Immature natural killer cell (primary cell): ENCODE results near the gene KLHL29. TPM values are rescaled to one million over a fixed set of nuclear protein-coding genes. Genes with fewer than 3 reads are reported as not detected.

ENCODE experiments used
- DNase-seq, 3 donors: peaks; one replicate each; pipeline ENCODE4 v3.0.0; 2022; ENCODE audit warnings: mixed read lengths in 1 of 3
- H3K27ac Mint-ChIP-seq, 6 donors: one replicate each; pipeline ENCODE4 v1.8.0; 2020; ENCODE audit warnings: mixed read lengths in 6 of 6, mild to moderate bottlenecking in 5 of 6, inconsistent platforms in 4 of 6, moderate library complexity in 3 of 6
- H3K27me3 Mint-ChIP-seq, 3 donors: one replicate each; pipeline ENCODE4 v1.8.0; 2020 to 2021; ENCODE audit warnings: low read depth in 3 of 3, mild to moderate bottlenecking in 3 of 3, mixed read lengths in 3 of 3, moderate library complexity in 3 of 3, inconsistent platforms in 1 of 3
- H3K36me3 Mint-ChIP-seq, 3 donors: one replicate each; pipeline ENCODE4 v1.8.0; 2020; ENCODE audit warnings: mixed read lengths in 3 of 3, inconsistent platforms in 2 of 3, mild to moderate bottlenecking in 2 of 3
- H3K4me1 Mint-ChIP-seq, 2 donors: one replicate each; pipeline ENCODE4 v1.8.0; 2020; ENCODE audit warnings: inconsistent platforms in 2 of 2, mild to moderate bottlenecking in 2 of 2, mixed read lengths in 2 of 2, moderate library complexity in 1 of 2
- H3K4me3 Mint-ChIP-seq, 5 donors: one replicate each; pipeline ENCODE4 v1.8.0; 2020; ENCODE audit warnings: mild to moderate bottlenecking in 5 of 5, mixed read lengths in 5 of 5, inconsistent platforms in 3 of 5, moderate library complexity in 3 of 5
- H3K9me3 Mint-ChIP-seq, 6 donors: one replicate each; pipeline ENCODE4 v1.8.0; 2020; ENCODE audit warnings: mild to moderate bottlenecking in 6 of 6, mixed read lengths in 6 of 6, inconsistent platforms in 4 of 6, moderate library complexity in 3 of 6
- polyA plus RNA-seq, 3 donors: library from polyadenylated mRNA; unstranded; fragments of 300-500 nt; fragmentation: Illumina TruSeq; gene quantifications; one replicate each; pipeline ENCODE4 v1.2.3, GENCODE V29; 2021

Gene KLHL29
- polyA plus RNA-seq, 3 donors from 2014 or later, result 0.02 to 0.41 TPM; not detected in 1

DNA sequence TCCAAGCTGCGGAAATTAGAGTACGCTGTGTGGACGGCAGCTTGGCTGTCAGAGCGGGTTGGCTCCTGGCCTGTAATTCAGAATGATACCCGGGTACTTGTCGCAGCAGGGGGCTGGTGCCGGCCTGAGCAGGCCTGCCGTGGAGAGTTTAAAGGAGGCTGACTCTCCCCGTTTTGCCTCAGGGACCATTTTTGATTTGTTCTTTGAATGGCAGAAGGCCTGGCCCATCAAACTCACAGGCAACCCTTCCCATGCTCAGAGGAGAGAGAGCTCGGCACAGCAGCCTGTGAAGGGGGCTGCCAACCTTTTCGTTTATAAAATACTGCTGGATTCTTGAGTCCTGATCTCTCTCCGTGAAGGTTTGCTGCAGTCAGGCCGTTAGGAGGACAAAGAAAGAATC lies 151.3 kb downstream of the KLHL29 start:
- Mint-ChIP-seq H3K27me3 (peaks cover 0 to 3% (median 2%) of the 10 kb centered on the region in 3 donors), H3K4me3 (no peak overlapping the region), H3K27ac (no peak overlapping the region), H3K9me3 (no peaks in the 10 kb centered on the region), H3K36me3 (no peaks in the 10 kb centered on the region), H3K4me1 (peaks cover 20 to 25% of the 10 kb centered on the region in 2 donors)
- no peak for DNase-seq

DNA sequence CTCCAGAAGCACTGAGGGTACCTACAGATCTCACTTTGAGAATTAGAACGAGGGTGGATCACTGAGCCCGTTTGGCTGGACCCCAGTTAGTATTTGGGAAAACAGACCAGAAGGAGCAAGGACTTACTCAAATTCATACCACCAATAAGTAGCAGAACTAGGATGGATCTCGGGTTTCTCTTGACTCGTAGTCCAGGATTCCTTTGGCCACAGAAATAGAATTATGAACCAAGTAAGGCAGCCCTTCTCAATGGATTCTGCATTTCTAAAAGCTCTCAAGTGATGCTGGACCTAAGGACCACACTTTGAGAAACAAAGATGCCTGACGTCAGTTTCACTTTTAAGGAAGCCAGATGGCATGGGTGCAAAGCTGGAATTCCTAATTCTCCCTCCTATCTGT lies 153.0 kb downstream of the KLHL29 start:
- Mint-ChIP-seq H3K9me3 (no peaks in the 10 kb centered on the region), H3K27me3 (peaks cover 2 to 4% (median 2%) of the 10 kb centered on the region in 3 donors), H3K4me1 (peaks cover 5 to 8% of the 10 kb centered on the region in 2 donors), H3K36me3 (no peaks in the 10 kb centered on the region), H3K4me3 (no peak overlapping the region), H3K27ac (no peak overlapping the region)
- DNase-seq, result no peak

DNA sequence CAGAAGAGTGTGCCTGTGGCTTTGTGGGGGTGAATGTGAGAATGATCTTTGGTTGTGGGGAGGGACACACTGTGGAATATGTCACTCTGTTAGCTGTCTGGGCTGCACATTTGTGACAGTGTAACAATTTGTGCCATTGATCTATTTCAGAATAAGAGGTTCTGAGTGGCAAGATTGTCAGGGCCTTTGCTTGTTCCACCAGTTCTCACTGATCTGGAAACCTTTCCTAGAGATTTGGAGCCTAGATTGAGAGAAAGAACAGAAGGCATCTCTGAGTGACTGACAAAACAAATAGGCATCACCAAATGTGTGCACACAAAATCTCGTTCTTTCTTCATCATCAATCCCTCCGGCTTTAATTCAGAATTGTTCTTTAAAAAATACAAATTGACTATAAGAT lies 153.6 kb downstream of the KLHL29 start:
- no peaks in the 10 kb centered on the region for H3K36me3 Mint-ChIP-seq
- H3K27me3 Mint-ChIP-seq, result peaks cover 2 to 4% (median 2%) of the 10 kb centered on the region in 3 donors
- no peaks in the 10 kb centered on the region for H3K9me3 Mint-ChIP-seq
- H3K4me3 Mint-ChIP-seq, result no peak overlapping the region
- H3K27ac Mint-ChIP-seq, result no peak overlapping the region
- no peak for DNase-seq
- H3K4me1 Mint-ChIP-seq, result peaks cover 3 to 8% of the 10 kb centered on the region in 2 donors

DNA sequence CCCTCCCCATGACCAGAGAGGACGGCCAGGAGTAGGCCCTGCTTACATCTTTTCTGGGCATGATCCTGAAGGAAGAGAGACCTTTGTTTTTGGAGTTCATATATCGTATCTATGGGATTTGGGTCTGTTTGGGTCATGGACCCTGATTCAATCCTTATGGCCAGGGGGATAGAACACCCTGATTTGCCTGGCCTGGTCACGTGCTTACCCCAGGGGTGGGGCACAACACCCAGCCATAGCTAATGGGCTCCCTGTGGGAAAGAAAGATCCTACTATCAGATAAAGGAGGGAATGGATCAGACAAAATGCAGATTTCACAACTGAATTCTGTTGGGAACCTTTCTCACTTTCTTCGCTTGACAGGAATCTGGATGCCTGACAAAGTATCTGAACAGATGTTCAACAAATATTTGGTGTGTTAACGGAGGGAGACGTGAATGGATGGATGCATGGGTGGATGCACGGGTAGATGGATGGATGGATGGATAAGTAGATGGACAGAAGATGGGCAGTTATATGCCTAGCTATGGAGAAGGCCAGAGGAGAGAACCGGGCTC lies 155.9 kb downstream of the KLHL29 start:
- peaks cover 2 to 4% (median 3%) of the 10 kb centered on the region in 3 donors for H3K27me3 Mint-ChIP-seq
- H3K36me3 Mint-ChIP-seq, result no peaks in the 10 kb centered on the region
- peaks cover 0 to under 1% of the 10 kb centered on the region in 2 donors for H3K4me1 Mint-ChIP-seq
- no peak overlapping the region for H3K4me3 Mint-ChIP-seq
- H3K27ac Mint-ChIP-seq, result no peak overlapping the region
- H3K9me3 Mint-ChIP-seq, result no peaks in the 10 kb centered on the region
- DNase-seq, result no peak

DNA sequence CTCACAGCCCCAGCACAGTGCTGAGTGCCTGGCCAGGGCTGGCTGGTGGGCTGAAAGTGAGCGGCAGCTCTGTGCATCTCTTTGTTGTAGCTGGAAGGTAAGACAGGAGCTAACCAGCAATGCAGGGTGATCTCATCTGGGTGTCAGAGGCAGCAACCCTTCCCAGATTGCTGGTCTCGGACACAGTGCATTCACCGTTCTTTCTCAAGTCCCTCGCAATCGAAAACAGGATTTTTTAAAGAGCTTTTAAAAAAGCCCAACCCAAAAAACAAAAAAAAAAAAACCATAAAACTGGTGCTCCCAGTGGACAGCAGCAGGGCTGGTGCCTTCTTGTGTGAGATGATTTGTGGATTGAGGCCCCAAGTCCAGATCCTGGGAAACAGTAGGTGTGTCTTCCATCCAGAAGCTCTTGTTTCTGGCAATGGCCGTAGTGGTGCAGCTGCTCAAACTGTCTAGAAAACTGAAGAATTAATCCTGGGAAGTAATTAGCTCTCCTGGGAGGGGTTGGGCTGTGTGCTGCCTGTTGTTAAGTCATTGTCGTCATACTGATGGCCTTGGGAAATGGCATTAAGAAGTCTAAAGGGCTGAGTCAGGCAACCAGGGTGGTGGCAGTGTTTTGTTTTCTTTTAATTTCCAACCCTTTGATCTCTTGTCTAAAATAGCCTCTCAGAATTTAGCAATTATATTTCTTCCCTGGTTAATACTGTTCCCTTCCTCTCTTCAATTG lies 156.7 kb downstream of the KLHL29 start:
- H3K9me3 Mint-ChIP-seq, result no peaks in the 10 kb centered on the region
- no peaks in the 10 kb centered on the region for H3K4me1 Mint-ChIP-seq
- DNase-seq, result no peak
- H3K36me3 Mint-ChIP-seq, result no peaks in the 10 kb centered on the region
- no peak overlapping the region for H3K27ac Mint-ChIP-seq
- peaks cover 3 to 7% (median 3%) of the 10 kb centered on the region in 3 donors for H3K27me3 Mint-ChIP-seq
- no peak overlapping the region for H3K4me3 Mint-ChIP-seq

- Mint-ChIP-seq H3K36me3 (no peaks in the 10 kb centered on the region), H3K4me1 (no peaks in the 10 kb centered on the region), H3K4me3 (no peak overlapping the region), H3K27me3 (peaks cover 3 to 7% (median 3%) of the 10 kb centered on the region in 3 donors), H3K27ac (no peak overlapping the region), H3K9me3 (no peaks in the 10 kb centered on the region)
- DNase-seq, result no peak
Observed at GRCh38 chr2:23542230-23542789, 157.3 kb downstream of the KLHL29 start.

DNA sequence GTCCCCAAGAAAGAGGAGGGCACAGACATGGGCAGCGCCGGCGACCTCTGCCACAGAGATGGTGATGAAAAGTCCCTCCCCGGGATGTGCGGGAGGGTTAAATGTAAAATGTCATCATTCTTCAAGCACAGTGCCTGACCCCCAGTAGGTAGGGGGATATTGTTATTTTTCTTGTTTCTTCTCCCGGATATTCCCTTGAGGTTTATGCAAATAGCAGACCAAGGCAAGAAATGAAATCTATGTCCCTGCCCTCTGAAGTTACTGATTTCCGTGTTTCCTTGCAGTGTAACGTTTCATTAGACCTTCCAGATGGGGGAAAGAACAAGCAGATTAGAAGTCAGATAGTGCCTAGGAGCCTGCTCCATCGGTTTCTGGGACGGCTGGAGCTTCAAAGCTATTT lies 158.3 kb downstream of the KLHL29 start:
- Mint-ChIP-seq H3K27me3 (peaks cover 3 to 8% (median 3%) of the 10 kb centered on the region in 3 donors), H3K27ac (no peak overlapping the region), H3K36me3 (no peaks in the 10 kb centered on the region), H3K4me3 (no peak overlapping the region), H3K9me3 (no peaks in the 10 kb centered on the region), H3K4me1 (no peaks in the 10 kb centered on the region)
- no peak for DNase-seq

DNA sequence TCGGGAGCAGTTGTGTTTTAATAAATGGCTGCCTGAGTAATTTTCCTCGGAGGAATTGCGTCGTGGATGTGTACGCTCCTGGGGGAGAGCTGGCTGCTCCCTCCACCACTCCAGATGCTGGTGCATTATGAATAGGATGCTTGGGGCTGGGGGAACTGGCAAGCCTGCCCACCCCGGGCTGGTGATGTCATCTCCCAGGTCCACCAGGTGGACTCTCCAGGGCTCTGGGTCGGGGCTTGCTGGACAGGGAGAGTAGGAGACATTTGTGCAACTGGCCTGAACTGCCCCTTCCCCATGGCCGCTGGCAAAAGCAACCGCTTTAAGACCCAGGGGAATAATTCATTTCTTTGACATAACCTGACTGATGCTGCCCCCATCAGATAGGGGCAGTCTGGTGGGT lies 158.7 kb downstream of the KLHL29 start:
- Mint-ChIP-seq H3K27ac (no peak overlapping the region), H3K4me1 (no peaks in the 10 kb centered on the region), H3K9me3 (no peaks in the 10 kb centered on the region), H3K4me3 (no peak overlapping the region), H3K27me3 (peaks cover 3 to 9% (median 3%) of the 10 kb centered on the region in 3 donors), H3K36me3 (no peaks in the 10 kb centered on the region)
- DNase-seq, result no peak

- H3K4me1 Mint-ChIP-seq, result no peaks in the 10 kb centered on the region
- H3K27me3 Mint-ChIP-seq, result peaks cover 3 to 9% (median 3%) of the 10 kb centered on the region in 3 donors
- H3K9me3 Mint-ChIP-seq, result no peaks in the 10 kb centered on the region
- no peak overlapping the region for H3K4me3 Mint-ChIP-seq
- no peak for DNase-seq
- no peak overlapping the region for H3K27ac Mint-ChIP-seq
- no peaks in the 10 kb centered on the region for H3K36me3 Mint-ChIP-seq
Observed at GRCh38 chr2:23544589-23545295, 159.8 kb downstream of the KLHL29 start.

- no peaks in the 10 kb centered on the region for H3K9me3 Mint-ChIP-seq
- H3K4me1 Mint-ChIP-seq, result no peaks in the 10 kb centered on the region
- H3K4me3 Mint-ChIP-seq, result no peak overlapping the region
- peaks cover 2 to 9% (median 3%) of the 10 kb centered on the region in 3 donors for H3K27me3 Mint-ChIP-seq
- DNase-seq, result no peak
- H3K27ac Mint-ChIP-seq, result no peak overlapping the region
- no peaks in the 10 kb centered on the region for H3K36me3 Mint-ChIP-seq
Observed at GRCh38 chr2:23545396-23545795, 160.4 kb downstream of the KLHL29 start.

GRCh38 chr2:23545811-23546210 lies 160.8 kb downstream of the KLHL29 start:
- no peaks in the 10 kb centered on the region for H3K36me3 Mint-ChIP-seq
- no peak overlapping the region for H3K27ac Mint-ChIP-seq
- no peak for DNase-seq
- H3K9me3 Mint-ChIP-seq, result no peaks in the 10 kb centered on the region
- no peak overlapping the region for H3K4me3 Mint-ChIP-seq
- no peaks in the 10 kb centered on the region for H3K4me1 Mint-ChIP-seq
- peaks cover 2 to 9% (median 3%) of the 10 kb centered on the region in 3 donors for H3K27me3 Mint-ChIP-seq

- Mint-ChIP-seq H3K9me3 (no peaks in the 10 kb centered on the region), H3K27ac (no peak overlapping the region), H3K4me3 (no peak overlapping the region), H3K36me3 (no peaks in the 10 kb centered on the region), H3K4me1 (no peaks in the 10 kb centered on the region), H3K27me3 (peaks cover 3 to 8% (median 3%) of the 10 kb centered on the region in 3 donors)
- DNase-seq, result no peak
Observed at GRCh38 chr2:23546913-23547312, 161.9 kb downstream of the KLHL29 start.

GRCh38 chr2:23547725-23548124 lies 162.7 kb downstream of the KLHL29 start:
- peaks cover 2 to 4% (median 3%) of the 10 kb centered on the region in 3 donors for H3K27me3 Mint-ChIP-seq
- no peaks in the 10 kb centered on the region for H3K4me1 Mint-ChIP-seq
- H3K36me3 Mint-ChIP-seq, result no peaks in the 10 kb centered on the region
- no peak overlapping the region for H3K4me3 Mint-ChIP-seq
- no peak overlapping the region for H3K27ac Mint-ChIP-seq
- no peaks in the 10 kb centered on the region for H3K9me3 Mint-ChIP-seq
- DNase-seq, result no peak

DNA sequence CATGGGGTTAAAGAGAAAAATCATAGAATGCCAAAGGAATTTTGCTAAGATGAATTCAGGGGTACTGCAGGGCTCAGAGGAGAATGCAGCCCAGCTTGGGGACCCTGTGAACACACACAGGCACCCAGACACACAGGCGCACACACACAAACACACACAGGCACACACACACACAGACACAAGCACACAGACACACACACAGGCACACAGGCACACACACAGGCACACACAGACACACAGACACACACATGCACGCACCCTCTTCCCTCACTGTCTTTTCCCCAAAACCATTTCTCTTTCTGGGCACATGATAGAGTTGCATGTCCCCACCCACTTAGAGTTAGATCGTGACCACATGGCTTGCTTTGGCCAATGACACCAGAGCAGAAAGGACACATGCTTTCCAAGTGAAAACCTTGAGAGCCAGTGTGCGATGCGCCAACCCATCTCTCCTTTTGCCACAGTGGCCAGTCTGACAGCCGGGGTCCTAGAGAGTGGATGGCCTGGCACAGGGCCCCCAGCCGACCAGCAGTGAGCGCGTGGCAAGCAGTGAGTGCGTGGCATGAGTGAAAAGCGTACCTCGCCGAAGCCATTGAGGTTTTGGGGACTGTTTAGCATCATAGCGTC lies 163.3 kb downstream of the KLHL29 start:
- DNase-seq, result no peak
- H3K4me3 Mint-ChIP-seq, result no peak overlapping the region
- no peaks in the 10 kb centered on the region for H3K36me3 Mint-ChIP-seq
- H3K27ac Mint-ChIP-seq, result no peak overlapping the region
- H3K27me3 Mint-ChIP-seq, result peaks cover 2 to 4% (median 3%) of the 10 kb centered on the region in 3 donors
- H3K4me1 Mint-ChIP-seq, result no peaks in the 10 kb centered on the region
- no peaks in the 10 kb centered on the region for H3K9me3 Mint-ChIP-seq
